Neural cell (in vitro differentiated cells): ENCODE results near the gene USP35. TPM values are rescaled to one million over a fixed set of nuclear protein-coding genes. Genes with fewer than 3 reads are reported as not detected.
"Not testable (repeated sequence)": the region's sequence is repeated elsewhere in the genome, so short reads cannot be mapped to it uniquely, and the experiment has no call there.

ENCODE experiments used
- H2AFZ ChIP-seq: fragments of 200-600, 300-800 bp; sonication (generic), shearing (Covaris generic); 2 replicates; pipeline ENCODE4 v1.6.0; 2014; ENCODE audit warnings: low read depth, mild to moderate bottlenecking, antibody characterized with exemption, low read length, moderate library complexity
- H3F3A ChIP-seq: fragments of 200-600 bp; shearing (Covaris generic); 2 replicates; pipeline ENCODE4 v1.6.1; 2016; ENCODE audit warnings: mild to moderate bottlenecking, moderate library complexity, mixed read lengths, antibody characterized with exemption, low read length; ENCODE audit not compliant: insufficient read depth, poor library complexity, severe bottlenecking
- H3K27ac ChIP-seq: fragments of 200-600, 300-800 bp; sonication (generic), shearing (Covaris generic); 2 replicates; pipeline ENCODE4 v1.5.1; 2014; ENCODE audit warnings: mild to moderate bottlenecking, low read length, moderate library complexity
- H3K27me3 ChIP-seq: fragments of 300-800, 200-600 bp; sonication (generic), shearing (Covaris generic); 2 replicates; pipeline ENCODE4 v1.6.0; 2014; ENCODE audit warnings: mild to moderate bottlenecking, low read depth, low read length, moderate library complexity; ENCODE audit not compliant: insufficient read depth
- H3K36me3 ChIP-seq: fragments of 300-800, 200-600 bp; sonication (generic), shearing (Covaris generic); 2 replicates; pipeline ENCODE4 v1.5.1; 2014; ENCODE audit warnings: mild to moderate bottlenecking, antibody characterized with exemption, low read length, moderate library complexity; ENCODE audit not compliant: insufficient read depth
- H3K4me2 ChIP-seq: fragments of 300-800, 200-600 bp; sonication (generic), shearing (Covaris generic); 2 replicates; pipeline ENCODE4 v1.6.0; 2014; ENCODE audit warnings: mild to moderate bottlenecking, low read length
- H3K4me3 ChIP-seq: fragments of 300-800, 200-600 bp; sonication (generic), shearing (Covaris generic); 2 replicates; pipeline ENCODE4 v1.5.1; 2014; ENCODE audit warnings: mild to moderate bottlenecking, low read length, moderate library complexity
- H3K79me2 ChIP-seq: fragments of 200-600 bp; shearing (Covaris generic); replicated peaks from 2 replicates; pipeline ENCODE4 v1.6.0; 2014; ENCODE audit warnings: mild to moderate bottlenecking, low read length, moderate library complexity; ENCODE audit not compliant: insufficient read depth
- H3K9ac ChIP-seq: fragments of 300-800, 200-600 bp; sonication (generic), shearing (Covaris generic); 2 replicates; pipeline ENCODE4 v1.6.1; 2016; ENCODE audit warnings: mild to moderate bottlenecking, low read length, mixed read lengths
- H3K9me2 ChIP-seq: fragments of 200-600 bp; shearing (Covaris generic); 2 replicates; pipeline ENCODE4 v1.6.1; 2016; ENCODE audit warnings: mild to moderate bottlenecking, low read length, mixed read lengths; ENCODE audit not compliant: insufficient read depth
- H3K9me3 ChIP-seq: fragments of 200-600, 300-800 bp; sonication (generic), shearing (Covaris generic); 2 replicates; pipeline ENCODE4 v1.6.1; 2016; ENCODE audit warnings: mild to moderate bottlenecking, mixed run types, low read length, moderate library complexity, mixed read lengths
- H4K20me1 ChIP-seq: fragments of 200-600 bp; shearing (Covaris generic); 2 replicates; pipeline ENCODE4 v1.6.1; 2016; ENCODE audit warnings: mild to moderate bottlenecking, mixed run types; ENCODE audit not compliant: insufficient read depth
- EZH2 ChIP-seq: fragments of 200-600, 300-800 bp; shearing (Covaris generic), sonication (generic); IDR thresholded peaks from 2 replicates; pipeline ENCODE4 v1.6.1; 2014; ENCODE audit warnings: antibody characterized with exemption, low read length, borderline replicate concordance, mild to moderate bottlenecking; ENCODE audit not compliant: insufficient read depth, poor library complexity, severe bottlenecking
- MXI1 ChIP-seq: fragments of 450-650 bp; conservative IDR thresholded peaks from 2 replicates; pipeline ENCODE4 v1.6.1; 2014; ENCODE audit warnings: antibody characterized with exemption, mild to moderate bottlenecking; ENCODE audit not compliant: poor library complexity, severe bottlenecking
- POLR2AphosphoS5 ChIP-seq: IDR thresholded peaks from 2 replicates; pipeline ENCODE4 v1.6.1; 2012
- RAD21 ChIP-seq: fragments of 450-650 bp; conservative IDR thresholded peaks from 2 replicates; pipeline ENCODE4 v1.6.1; 2014; ENCODE audit warnings: antibody characterized with exemption, mild to moderate bottlenecking, moderate library complexity
- REST ChIP-seq: IDR thresholded peaks from 2 replicates; pipeline ENCODE4 v1.6.1; 2012; ENCODE audit warnings: borderline replicate concordance
- TAF1 ChIP-seq: IDR thresholded peaks from 2 replicates; pipeline ENCODE4 v1.6.1; 2012; ENCODE audit warnings: low read depth
- polyA plus RNA-seq: library from polyadenylated mRNA; depleted of rRNA; stranded (reverse); fragments of >200 nt; gene quantifications from 2 replicates; pipeline ENCODE4 v1.2.3, GENCODE V29; 2014

The USP35 gene
- polyA plus RNA-seq, 1 donor from 2014 or later, result 12.9 TPM

GRCh38 chr11:78220218-78221157 is 31.8 kb downstream of the USP35 start:
- H3K4me3 ChIP-seq, result no peak overlapping the region
- no peaks in the 10 kb centered on the region for H3K9me2 ChIP-seq
- no peak overlapping the region for H2AFZ ChIP-seq
- TF ChIP-seq EZH2 (no peak), RAD21 (no peak), POLR2AphosphoS5 (no peak)
- no peaks in the 10 kb centered on the region for H3F3A ChIP-seq
- H3K79me2 ChIP-seq, result no peaks in the 10 kb centered on the region
- no peaks in the 10 kb centered on the region for H4K20me1 ChIP-seq
- no peak overlapping the region for H3K27ac ChIP-seq
- H3K36me3 ChIP-seq, result peaks cover 12% of the 10 kb centered on the region
- H3K9me3 ChIP-seq, result no peaks in the 10 kb centered on the region
- H3K4me2 ChIP-seq, result no peak overlapping the region
- H3K9ac ChIP-seq, result no peak overlapping the region
- no peaks in the 10 kb centered on the region for H3K27me3 ChIP-seq

- Histone ChIP-seq H3K36me3 (peaks cover 12% of the 10 kb centered on the region), H3K4me3 (no peak overlapping the region)
- TF ChIP-seq TAF1 (no peak), POLR2AphosphoS5 (no peak), MXI1 (no peak), REST (no peak)
These were observed 32.9 kb downstream of the USP35 start for GRCh38 chr11:78221396-78222315.

GRCh38 chr11:78222726-78223125 is 34.0 kb downstream of the USP35 start:
- not testable (repeated sequence) for H4K20me1 ChIP-seq, H3K79me2 ChIP-seq, H3K9ac ChIP-seq, H3F3A ChIP-seq, H3K9me2 ChIP-seq, H3K4me3 ChIP-seq, H3K9me3 ChIP-seq, H3K27ac ChIP-seq, H3K27me3 ChIP-seq, H2AFZ ChIP-seq, H3K4me2 ChIP-seq
- peaks cover 12% of the 10 kb centered on the region for H3K36me3 ChIP-seq

More at GRCh38 chr11:78221396-78222315, 32.9 kb downstream of the USP35 start:
- Histone ChIP-seq H3K9ac (no peak overlapping the region), H2AFZ (no peak overlapping the region), H3K9me3 (no peaks in the 10 kb centered on the region), H4K20me1 (no peaks in the 10 kb centered on the region), H3F3A (no peaks in the 10 kb centered on the region), H3K27ac (no peak overlapping the region), H3K9me2 (no peaks in the 10 kb centered on the region), H3K27me3 (no peaks in the 10 kb centered on the region), H3K79me2 (no peaks in the 10 kb centered on the region), H3K4me2 (no peak overlapping the region)
